Activated naive CD8-positive, alpha-beta T cell treated with anti-CD3 and anti-CD28 coated beads, Interleukin-2, amount 50 U/mL, for 16 hours (primary cell): ENCODE measurements around the gene DPH7.
"Not testable (repeated sequence)": the region's sequence is repeated elsewhere in the genome, so short reads cannot be mapped to it uniquely, and the experiment has no call there.

Experiments used
- DNase-seq: peaks from one replicate; pipeline ENCODE4 v3.0.0-alpha.2; 2020; ENCODE audit warnings: low read depth, low spot score

The DPH7 gene

GRCh38 chr9:137580954-137581322, 2.2 kb upstream of the DPH7 start:
- DNase-seq: no peak

- no peak for DNase-seq
These were observed 1.7 kb upstream of the DPH7 start for GRCh38 chr9:137580209-137580953.

GRCh38 chr9:137579259-137579604, 507 bp upstream of the DPH7 start:
- DNase-seq: no peak

GRCh38 chr9:137575716-137576411, 2.9 kb downstream of the DPH7 start:
- DNase-seq: no peak

- no peak for DNase-seq
These were observed 3.4 kb downstream of the DPH7 start for GRCh38 chr9:137575364-137575715.

GRCh38 chr9:137574192-137574591, 4.5 kb downstream of the DPH7 start:
- DNase-seq: no peak

GRCh38 chr9:137570566-137570965, 8.2 kb downstream of the DPH7 start:
- no peak for DNase-seq

GRCh38 chr9:137569609-137570203, 9.0 kb downstream of the DPH7 start:
- DNase-seq: no peak

GRCh38 chr9:137568445-137568844, 10.3 kb downstream of the DPH7 start:
- DNase-seq: not testable (repeated sequence)

GRCh38 chr9:137564817-137565411, 13.8 kb downstream of the DPH7 start:
- no peak for DNase-seq

GRCh38 chr9:137564134-137564533, 14.6 kb downstream of the DPH7 start:
- DNase-seq: no peak

GRCh38 chr9:137558127-137558526, 20.6 kb downstream of the DPH7 start:
- DNase-seq: no peak

GRCh38 chr9:137556069-137556838, 22.5 kb downstream of the DPH7 start:
- DNase-seq: no peak

GRCh38 chr9:137555179-137555578, 23.5 kb downstream of the DPH7 start:
- DNase-seq: no peak

- no peak for DNase-seq
These were observed 24.4 kb downstream of the DPH7 start for GRCh38 chr9:137554349-137554748.

- DNase-seq: not testable (repeated sequence)
These were observed 25.1 kb downstream of the DPH7 start for GRCh38 chr9:137553654-137554053.

GRCh38 chr9:137552022-137552768, 26.5 kb downstream of the DPH7 start:
- no peak for DNase-seq

GRCh38 chr9:137551264-137552021, 27.3 kb downstream of the DPH7 start, which contains the start of gene MRPL41:
TSS of gene MRPL41 (plus strand) at chr9:137551879. CDS start at chr9:137552082, 203 bp downstream.
- DNase-seq: peak; percentile 78

- DNase-seq: not testable (repeated sequence)
These were observed 27.8 kb downstream of the DPH7 start for GRCh38 chr9:137550958-137551263.

- DNase-seq: no peak
These were observed 28.5 kb downstream of the DPH7 start, which contains the start of gene PNPLA7 for GRCh38 chr9:137550231-137550621. TSS of gene PNPLA7 (minus strand) at chr9:137550402. CDS start at chr9:137550197, 205 bp downstream.
